CD14-positive monocyte (primary cell): ENCODE data around the gene DOCK4. TPM values are rescaled to one million over a fixed set of nuclear protein-coding genes. Genes with fewer than 3 reads are reported as not detected.
A peak's percentile ranks its signal among the peaks of the same experiment; 100 is the strongest.

ENCODE experiments used
- DNase-seq, 3 donors: peaks; one replicate each; pipeline ENCODE4 v3.0.0-alpha.2; 2011 to 2022
- H2AFZ ChIP-seq: 2 replicates; pipeline ENCODE4 v1.6.0; 2012; ENCODE audit warnings: mild to moderate bottlenecking, low read depth, low read length, inconsistent platforms; ENCODE audit not compliant: insufficient read depth, poor library complexity, severe bottlenecking
- H3K27ac ChIP-seq, 2 donors: 1 replicate in 1 of 2; 2 replicates in 1 of 2; pipeline ENCODE4 v1.5.1; 2012 to 2013; ENCODE audit warnings: low read length in 2 of 2, control low read depth in 1 of 2, inconsistent platforms in 1 of 2, low read depth in 1 of 2, mild to moderate bottlenecking in 1 of 2
- H3K27me3 ChIP-seq, 2 donors: one replicate each; pipeline versions ENCODE4 v1.6.0 to v1.6.1; 2011 to 2013; ENCODE audit warnings: low read length in 2 of 2; ENCODE audit not compliant: control insufficient read depth in 2 of 2, insufficient read depth in 2 of 2
- H3K36me3 ChIP-seq, 2 donors: replicated peaks in 1 of 2; 1 replicate in 1 of 2; 2 replicates in 1 of 2; pipeline versions ENCODE4 v1.5.1 to v1.6.1; 2012 to 2013; ENCODE audit warnings: low read length in 2 of 2, control low read depth in 1 of 2, inconsistent platforms in 1 of 2, mild to moderate bottlenecking in 1 of 2; ENCODE audit not compliant: insufficient read depth in 2 of 2, control insufficient read depth in 1 of 2
- H3K4me1 ChIP-seq, 2 donors: 1 replicate in 1 of 2; 2 replicates in 1 of 2; pipeline versions ENCODE4 v1.5.1 to v1.6.1; 2012 to 2013; ENCODE audit warnings: low read length in 2 of 2, control low read depth in 1 of 2, inconsistent platforms in 1 of 2, mild to moderate bottlenecking in 1 of 2, moderate library complexity in 1 of 2; ENCODE audit not compliant: insufficient read depth in 2 of 2, control insufficient read depth in 1 of 2
- H3K4me2 ChIP-seq: replicated peaks from 2 replicates; pipeline ENCODE3; 2012; ENCODE audit warnings: low read length, moderate library complexity, mild to moderate bottlenecking; ENCODE audit not compliant: poor library complexity, severe bottlenecking; ENCODE audit errors: extremely low read depth
- H3K4me3 ChIP-seq, 3 experiments: fragments of 200-600 bp in 1 of 3; sonication (generic) in 1 of 3; replicated peaks in 1 of 3; 1 replicate in 2 of 3; 2 replicates in 1 of 3; pipeline ENCODE4 v1.5.1; 2011 to 2013; ENCODE audit warnings: low read length in 3 of 3, mild to moderate bottlenecking in 3 of 3, control low read depth in 2 of 3, low read depth in 2 of 3, inconsistent platforms in 1 of 3, moderate library complexity in 1 of 3
- H3K79me2 ChIP-seq: 2 replicates; pipeline ENCODE4 v1.6.0; 2012; ENCODE audit warnings: mild to moderate bottlenecking, control low read depth, inconsistent platforms, low read length, moderate library complexity; ENCODE audit not compliant: insufficient read depth
- H3K9ac ChIP-seq: 2 replicates; pipeline ENCODE4 v1.6.0; 2017; ENCODE audit warnings: low read length, mild to moderate bottlenecking; ENCODE audit not compliant: insufficient read depth, poor library complexity, severe bottlenecking
- H3K9me3 ChIP-seq, 2 donors: replicated peaks in 1 of 2; 1 replicate in 1 of 2; 2 replicates in 1 of 2; pipeline versions ENCODE4 v1.5.1 to v1.6.1; 2012 to 2013; ENCODE audit warnings: low read length in 2 of 2, control low read depth in 1 of 2; ENCODE audit not compliant: control insufficient read depth in 1 of 2, insufficient read depth in 1 of 2
- H4K20me1 ChIP-seq: 2 replicates; pipeline ENCODE4 v1.6.0; 2012; ENCODE audit warnings: mild to moderate bottlenecking, low read length, control low read depth, moderate library complexity; ENCODE audit not compliant: insufficient read depth
- H3K27ac Mint-ChIP-seq, 7 donors: one replicate each; pipeline ENCODE4 v1.8.0; 2020; ENCODE audit warnings: mild to moderate bottlenecking in 7 of 7, mixed read lengths in 7 of 7, moderate library complexity in 6 of 7, inconsistent platforms in 2 of 7
- H3K27me3 Mint-ChIP-seq, 3 donors: one replicate each; pipeline ENCODE4 v1.8.0; 2021 to 2022; ENCODE audit warnings: low read depth in 3 of 3, mild to moderate bottlenecking in 3 of 3, mixed read lengths in 3 of 3, moderate library complexity in 3 of 3, inconsistent platforms in 1 of 3
- H3K36me3 Mint-ChIP-seq, 2 donors: one replicate each; pipeline ENCODE4 v1.8.0; 2020; ENCODE audit warnings: mixed read lengths in 2 of 2, inconsistent platforms in 1 of 2, mild to moderate bottlenecking in 1 of 2
- H3K4me1 Mint-ChIP-seq: one replicate; pipeline ENCODE4 v1.8.0; 2020; ENCODE audit warnings: mild to moderate bottlenecking, mixed read lengths
- H3K4me3 Mint-ChIP-seq, 2 donors: one replicate each; pipeline ENCODE4 v1.8.0; 2020; ENCODE audit warnings: mild to moderate bottlenecking in 2 of 2, mixed read lengths in 2 of 2, moderate library complexity in 1 of 2
- H3K9me3 Mint-ChIP-seq, 7 donors: one replicate each; pipeline ENCODE4 v1.8.0; 2020 to 2022; ENCODE audit warnings: mixed read lengths in 7 of 7, mild to moderate bottlenecking in 6 of 7, moderate library complexity in 6 of 7, inconsistent platforms in 2 of 7
- WGBS: methylation state at CpG from one replicate; pipeline ENCODE4 v1.1.5; 2013; ENCODE audit warnings: missing lambda C conversion rate; ENCODE audit not compliant: insufficient coverage; 5-methylcytosine and 5-hydroxymethylcytosine counted together
- intact Hi-C, 2 donors: fragments of 100-400 bp; cut with micrococcal nuclease; formaldehyde crosslinking; loops; one replicate each; pipeline versions ENCODE4 v1.15.0 to v1.15.1; 2023
- polyA plus RNA-seq, 3 donors: library from polyadenylated mRNA; depleted of rRNA in 1 of 3; unstranded in 2 of 3; stranded (reverse) in 1 of 3; fragments of 300-500 nt in 2 of 3; fragments of >200 nt in 1 of 3; fragmentation: Illumina TruSeq in 2 of 3; gene quantifications; 1 replicate in 2 of 3; 2 replicates in 1 of 3; pipeline ENCODE4 v1.2.3, GENCODE V29; 2012 to 2021
- TF ChIP-seq, protein P1 (sequence below): fragments of 200-600 bp; IDR thresholded peaks from one replicate; pipeline ENCODE4 v1.8.0; 2022; ENCODE audit warnings: antibody characterized with exemption, mild to moderate bottlenecking

DOCK4 gene
- polyA plus RNA-seq, 3 donors: 1.3 to 5.0 (median 2.7) TPM

- H3K4me2 ChIP-seq: no peak overlapping the region
- Mint-ChIP-seq H3K4me3 (no peak overlapping the region), H3K27ac (no peak overlapping the region), H3K4me1 (peaks cover 8% of the 10 kb centered on the region), H3K27me3 (peaks cover 0 to 6% (median 2%) of the 10 kb centered on the region in 3 donors), H3K9me3 (peaks cover 0 to 3% (median 0%) of the 10 kb centered on the region in 7 donors), H3K36me3 (no peaks in the 10 kb centered on the region)
- TF ChIP-seq, protein P1, sequence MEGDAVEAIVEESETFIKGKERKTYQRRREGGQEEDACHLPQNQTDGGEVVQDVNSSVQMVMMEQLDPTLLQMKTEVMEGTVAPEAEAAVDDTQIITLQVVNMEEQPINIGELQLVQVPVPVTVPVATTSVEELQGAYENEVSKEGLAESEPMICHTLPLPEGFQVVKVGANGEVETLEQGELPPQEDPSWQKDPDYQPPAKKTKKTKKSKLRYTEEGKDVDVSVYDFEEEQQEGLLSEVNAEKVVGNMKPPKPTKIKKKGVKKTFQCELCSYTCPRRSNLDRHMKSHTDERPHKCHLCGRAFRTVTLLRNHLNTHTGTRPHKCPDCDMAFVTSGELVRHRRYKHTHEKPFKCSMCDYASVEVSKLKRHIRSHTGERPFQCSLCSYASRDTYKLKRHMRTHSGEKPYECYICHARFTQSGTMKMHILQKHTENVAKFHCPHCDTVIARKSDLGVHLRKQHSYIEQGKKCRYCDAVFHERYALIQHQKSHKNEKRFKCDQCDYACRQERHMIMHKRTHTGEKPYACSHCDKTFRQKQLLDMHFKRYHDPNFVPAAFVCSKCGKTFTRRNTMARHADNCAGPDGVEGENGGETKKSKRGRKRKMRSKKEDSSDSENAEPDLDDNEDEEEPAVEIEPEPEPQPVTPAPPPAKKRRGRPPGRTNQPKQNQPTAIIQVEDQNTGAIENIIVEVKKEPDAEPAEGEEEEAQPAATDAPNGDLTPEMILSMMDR: no peak
- H3K9me3 ChIP-seq: no peaks in the 10 kb centered on the region
- H3K36me3 ChIP-seq: no peaks in the 10 kb centered on the region
- intact Hi-C loops: no loop called here
- H3K4me1 ChIP-seq: peaks cover 10 to 11% of the 10 kb centered on the region in 2 donors
- H2AFZ ChIP-seq: no peak overlapping the region
- no peaks in the 10 kb centered on the region for H4K20me1 ChIP-seq
- no peak overlapping the region for H3K9ac ChIP-seq
- peaks cover 0 to 1% of the 10 kb centered on the region in 2 donors for H3K27me3 ChIP-seq
- no peak overlapping the region for H3K27ac ChIP-seq
- H3K4me3 ChIP-seq: no peak overlapping the region
- no peaks in the 10 kb centered on the region for H3K79me2 ChIP-seq
- WGBS: 100% methylated on average over 1 of the region's 3 CpGs
- DNase-seq: no peak
Measured at GRCh38 chr7:112091768-112092167, 114.4 kb downstream of the DOCK4 start.

DNA sequence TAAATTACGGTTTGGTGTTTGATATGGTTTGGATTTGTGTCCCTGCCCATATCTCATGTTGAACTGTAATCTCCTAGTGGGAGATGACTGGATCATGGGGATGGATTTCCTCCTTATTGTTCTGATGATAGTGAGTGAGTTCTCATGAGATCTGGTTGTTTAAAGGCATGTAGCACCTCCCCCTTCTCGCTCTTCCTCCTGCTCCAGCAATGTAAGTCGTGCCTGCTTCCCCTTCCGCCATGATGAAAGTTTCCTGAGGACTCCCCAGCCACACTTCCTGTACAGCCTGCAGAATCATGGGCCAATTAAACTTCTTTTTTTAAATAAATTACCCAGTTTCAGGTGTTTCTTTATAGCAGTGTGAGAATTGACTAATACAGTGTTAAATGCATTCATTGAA lies 116.6 kb downstream of the DOCK4 start:
- H3K79me2 ChIP-seq: no peaks in the 10 kb centered on the region
- DNase-seq: peak; percentile 73 to 90 (median 81)
- 0% methylated on average over 2 of the region's 4 CpGs for WGBS
- intact Hi-C loops: loop anchor here in 1 of 2 donors (10.0 kb wide), 1 partner anchor 105 kb away; no protein-coding TSS in a partner anchor
- peak overlapping the region in 1 of 3 experiments; percentile 9 for H3K4me3 ChIP-seq
- Mint-ChIP-seq H3K27me3 (peaks cover 0 to 9% (median 4%) of the 10 kb centered on the region in 3 donors), H3K4me1 (peaks cover 22% of the 10 kb centered on the region), H3K27ac (peak overlapping the region in 6 of 7 donors; percentile 29 to 83 (median 77)), H3K36me3 (no peaks in the 10 kb centered on the region), H3K4me3 (peak overlapping the region in 1 of 2 donors; percentile 11), H3K9me3 (peaks cover 0 to 3% (median 0%) of the 10 kb centered on the region in 7 donors)
- H4K20me1 ChIP-seq: no peaks in the 10 kb centered on the region
- peaks cover 3 to 4% of the 10 kb centered on the region in 2 donors for H3K27me3 ChIP-seq
- H3K4me2 ChIP-seq: peak overlapping the region; percentile 27
- no peaks in the 10 kb centered on the region for H3K36me3 ChIP-seq
- peak overlapping the region in 1 of 2 donors; percentile 62 for H3K27ac ChIP-seq
- TF ChIP-seq, protein P1: no peak
- H3K9ac ChIP-seq: no peak overlapping the region
- no peaks in the 10 kb centered on the region for H3K9me3 ChIP-seq
- H3K4me1 ChIP-seq: peaks cover 17 to 22% of the 10 kb centered on the region in 2 donors
- no peak overlapping the region for H2AFZ ChIP-seq
